B cell (primary cell): Measurements from ENCODE around the gene VIPAS39. TPM values are rescaled to one million over a fixed set of nuclear protein-coding genes. Genes with fewer than 3 reads are reported as not detected.

Source experiments
- ATAC-seq: fragments of 200-7000 bp; cut with Tn5 transposase; one replicate; pipeline ENCODE4 v1.10.0; 2021; ENCODE audit warnings: low read depth, mild to moderate bottlenecking, moderate number of reproducible peaks, moderate library complexity
- CTCF ChIA-PET: fragments of 350-600 bp; sonication (Branson Sonifier 250); formaldehyde crosslinking; loops from one replicate; lab custom pipeline; 2021; ENCODE audit warnings: antibody characterized with exemption, inconsistent platforms; lab: Charles Lee
- POLR2A ChIA-PET: fragments of 350-600 bp; sonication (Branson Sonifier 250); formaldehyde crosslinking; loops from one replicate; lab custom pipeline; 2021; ENCODE audit warnings: antibody characterized with exemption; lab: Charles Lee
- DNase-seq: peaks from one replicate; pipeline ENCODE4 v3.0.0; 2013
- H2AFZ ChIP-seq: 2 replicates; pipeline ENCODE4 v1.6.1; 2012; ENCODE audit warnings: mild to moderate bottlenecking, low read depth, low read length; ENCODE audit not compliant: insufficient read depth, poor library complexity, severe bottlenecking
- H3K27ac ChIP-seq, 2 donors: 1 replicate in 1 of 2; 2 replicates in 1 of 2; pipeline ENCODE4 v1.5.1; 2012 to 2013; ENCODE audit warnings: low read length in 2 of 2, mild to moderate bottlenecking in 2 of 2, moderate library complexity in 1 of 2
- H3K27me3 ChIP-seq, 4 experiments: fragments of 200-600 bp in 1 of 4; sonication (generic) in 1 of 4; replicated peaks in 1 of 4; 1 replicate in 2 of 4; 2 replicates in 2 of 4; pipeline versions ENCODE4 v1.6.1 to v1.7.0; 2013 to 2016; ENCODE audit warnings: low read length in 3 of 4, mild to moderate bottlenecking in 2 of 4, mixed read lengths in 1 of 4, moderate library complexity in 1 of 4; ENCODE audit not compliant: insufficient read depth in 4 of 4, control insufficient read depth in 3 of 4; ENCODE audit errors: control extremely low read depth in 1 of 4
- H3K36me3 ChIP-seq, 2 experiments: replicated peaks in 1 of 2; 1 replicate in 1 of 2; 2 replicates in 1 of 2; pipeline versions ENCODE4 v1.6.1 to v1.7.1; 2013; ENCODE audit warnings: low read length in 1 of 2; ENCODE audit not compliant: insufficient read depth in 2 of 2, control insufficient read depth in 1 of 2; ENCODE audit errors: control extremely low read depth in 1 of 2, extremely low read depth in 1 of 2
- H3K4me1 ChIP-seq, 2 donors: fragments of 200-600 bp in 1 of 2; sonication (generic) in 1 of 2; 1 replicate in 1 of 2; 2 replicates in 1 of 2; pipeline versions ENCODE4 v1.5.1 to v1.6.1; 2013 to 2017; ENCODE audit warnings: low read length in 2 of 2; ENCODE audit not compliant: control insufficient read depth in 2 of 2, insufficient read depth in 2 of 2
- H3K4me2 ChIP-seq: replicated peaks from 2 replicates; pipeline ENCODE3; 2012; ENCODE audit warnings: mild to moderate bottlenecking, low read depth, low read length; ENCODE audit not compliant: poor library complexity, severe bottlenecking
- H3K4me3 ChIP-seq, 5 experiments: fragments of 200-600 bp in 1 of 5; sonication (generic) in 1 of 5; 1 replicate in 3 of 5; 2 replicates in 2 of 5; pipeline versions ENCODE4 v1.5.1 to v1.7.0; 2011 to 2016; ENCODE audit warnings: low read length in 4 of 5, mild to moderate bottlenecking in 4 of 5, low read depth in 2 of 5, control low read depth in 1 of 5, moderate library complexity in 1 of 5; ENCODE audit not compliant: insufficient read depth in 1 of 5; ENCODE audit errors: control extremely low read depth in 1 of 5, extremely low read depth in 1 of 5
- H3K79me2 ChIP-seq: fragments of 200-600 bp; sonication (generic); one replicate; pipeline ENCODE4 v1.6.0; 2016; ENCODE audit warnings: low read length; ENCODE audit not compliant: control insufficient read depth, insufficient read depth
- H3K9ac ChIP-seq: fragments of 200-600 bp; sonication (generic); 2 replicates; pipeline ENCODE4 v1.6.1; 2017; ENCODE audit warnings: mild to moderate bottlenecking, low read length, moderate library complexity
- H3K9me3 ChIP-seq, 3 donors: one replicate each; pipeline versions ENCODE4 v1.6.1 to v1.7.1; 2013; ENCODE audit warnings: low read length in 2 of 3; ENCODE audit not compliant: control insufficient read depth in 2 of 3, insufficient read depth in 1 of 3; ENCODE audit errors: control extremely low read depth in 1 of 3
- H4K20me1 ChIP-seq: 2 replicates; pipeline ENCODE4 v1.6.0; 2012; ENCODE audit warnings: mild to moderate bottlenecking, low read length; ENCODE audit not compliant: insufficient read depth, control insufficient read depth, poor library complexity, severe bottlenecking
- H3K27ac Mint-ChIP-seq: one replicate; pipeline ENCODE4 v1.8.0; 2021; ENCODE audit warnings: mixed read lengths
- H3K27me3 Mint-ChIP-seq: one replicate; pipeline ENCODE4 v1.8.0; 2021; ENCODE audit warnings: mixed read lengths
- H3K4me1 Mint-ChIP-seq: one replicate; pipeline ENCODE4 v1.8.0; 2021; ENCODE audit warnings: mixed read lengths
- H3K4me3 Mint-ChIP-seq: one replicate; pipeline ENCODE4 v1.8.0; 2021; ENCODE audit warnings: mixed read lengths
- H3K9me3 Mint-ChIP-seq: one replicate; pipeline ENCODE4 v1.8.0; 2022; ENCODE audit warnings: mixed read lengths; ENCODE audit not compliant: insufficient read depth
- EZH2 ChIP-seq: IDR thresholded peaks from 2 replicates; pipeline ENCODE4 v1.6.1; 2012; ENCODE audit warnings: borderline replicate concordance, low read depth, mild to moderate bottlenecking, moderate library complexity, low read length; ENCODE audit not compliant: insufficient read depth, poor library complexity, severe bottlenecking
- WGBS: methylation state at CpG from one replicate; pipeline ENCODE4 v1.1.5; 2013; ENCODE audit warnings: missing lambda C conversion rate; ENCODE audit not compliant: insufficient coverage; 5-methylcytosine and 5-hydroxymethylcytosine counted together
- intact Hi-C: fragments of 100-400 bp; cut with micrococcal nuclease; formaldehyde crosslinking; loops from one replicate; pipeline ENCODE4 v1.10.0; 2022
- polyA plus RNA-seq: library from polyadenylated mRNA; depleted of rRNA; stranded (reverse); fragments of >200 nt; gene quantifications from 2 replicates; pipeline ENCODE4 v1.2.3, GENCODE V29; 2012
- total RNA-seq, 2 donors: library from RNA; stranded (reverse); fragments of 120-200 nt in 1 of 2; gene quantifications; 1 replicate in 1 of 2; 2 replicates in 1 of 2; pipeline versions ENCODE4 v1.2.3 to v1.2.4, GENCODE V29; 2013 to 2022
- TF ChIP-seq, protein P1 (sequence below): fragments of 200-600 bp; IDR thresholded peaks from one replicate; pipeline ENCODE4 v1.8.0; 2022; ENCODE audit warnings: antibody characterized with exemption, mild to moderate bottlenecking

The VIPAS39 gene
- total and polyA plus RNA-seq, 2 donors (not counting 1 experiment from before 2014, with no cell fraction given): 17.4 to 25.9 TPM

DNA sequence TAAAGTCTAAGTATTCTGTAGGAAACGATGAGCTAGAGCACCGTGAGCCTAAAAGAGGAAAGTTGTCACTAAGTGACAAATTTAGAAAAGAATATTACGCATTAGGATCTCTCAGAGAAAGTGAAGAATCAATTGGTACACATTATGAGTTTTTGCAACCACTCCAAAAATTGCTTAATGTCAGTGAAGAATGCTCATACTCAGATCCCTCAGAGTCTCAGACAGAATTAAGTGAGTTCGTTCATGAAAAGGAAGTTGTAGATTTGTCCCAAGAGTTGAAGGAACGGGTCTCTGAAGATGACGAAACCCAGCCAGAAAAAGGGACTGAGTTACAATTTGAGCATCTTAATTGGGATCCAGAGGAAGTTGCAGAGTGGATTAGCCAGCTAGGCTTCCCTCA lies 78.7 kb downstream of the VIPAS39 start:
- Mint-ChIP-seq H3K27me3 (no peaks in the 10 kb centered on the region), H3K4me1 (peaks cover 24% of the 10 kb centered on the region), H3K4me3 (no peak overlapping the region), H3K9me3 (no peaks in the 10 kb centered on the region), H3K27ac (no peak overlapping the region)
- no peaks in the 10 kb centered on the region for H3K9me3 ChIP-seq
- peaks cover 26 to 30% of the 10 kb centered on the region in 2 donors for H3K4me1 ChIP-seq
- no peaks in the 10 kb centered on the region for H3K36me3 ChIP-seq
- no peaks in the 10 kb centered on the region for H3K27me3 ChIP-seq
- no peak overlapping the region for H3K9ac ChIP-seq
- no peak overlapping the region for H2AFZ ChIP-seq
- no peak overlapping the region for H3K4me3 ChIP-seq
- H3K27ac ChIP-seq: no peak overlapping the region
- WGBS: 98% methylated on average over 5 of the region's 6 CpGs
- peaks cover 40% of the 10 kb centered on the region for H3K79me2 ChIP-seq
- no peak for TF ChIP-seq EZH2
- TF ChIP-seq, protein P1, sequence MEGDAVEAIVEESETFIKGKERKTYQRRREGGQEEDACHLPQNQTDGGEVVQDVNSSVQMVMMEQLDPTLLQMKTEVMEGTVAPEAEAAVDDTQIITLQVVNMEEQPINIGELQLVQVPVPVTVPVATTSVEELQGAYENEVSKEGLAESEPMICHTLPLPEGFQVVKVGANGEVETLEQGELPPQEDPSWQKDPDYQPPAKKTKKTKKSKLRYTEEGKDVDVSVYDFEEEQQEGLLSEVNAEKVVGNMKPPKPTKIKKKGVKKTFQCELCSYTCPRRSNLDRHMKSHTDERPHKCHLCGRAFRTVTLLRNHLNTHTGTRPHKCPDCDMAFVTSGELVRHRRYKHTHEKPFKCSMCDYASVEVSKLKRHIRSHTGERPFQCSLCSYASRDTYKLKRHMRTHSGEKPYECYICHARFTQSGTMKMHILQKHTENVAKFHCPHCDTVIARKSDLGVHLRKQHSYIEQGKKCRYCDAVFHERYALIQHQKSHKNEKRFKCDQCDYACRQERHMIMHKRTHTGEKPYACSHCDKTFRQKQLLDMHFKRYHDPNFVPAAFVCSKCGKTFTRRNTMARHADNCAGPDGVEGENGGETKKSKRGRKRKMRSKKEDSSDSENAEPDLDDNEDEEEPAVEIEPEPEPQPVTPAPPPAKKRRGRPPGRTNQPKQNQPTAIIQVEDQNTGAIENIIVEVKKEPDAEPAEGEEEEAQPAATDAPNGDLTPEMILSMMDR: no peak
- ATAC-seq (no peak), DNase-seq (no peak)
- ChIA-PET POLR2A (no interaction called here), CTCF (interaction anchor here (0.6 kb wide), 1 partner anchor 33 kb away, joined by 3 read pairs; no protein-coding TSS in a partner anchor)
- H4K20me1 ChIP-seq: no peaks in the 10 kb centered on the region
- intact Hi-C loops: loop anchor here (5.0 to 10.0 kb wide), 2 partner anchors 214 to 386 kb away; partner anchors contain the start of gene SNW1
- H3K4me2 ChIP-seq: no peak overlapping the region

DNA sequence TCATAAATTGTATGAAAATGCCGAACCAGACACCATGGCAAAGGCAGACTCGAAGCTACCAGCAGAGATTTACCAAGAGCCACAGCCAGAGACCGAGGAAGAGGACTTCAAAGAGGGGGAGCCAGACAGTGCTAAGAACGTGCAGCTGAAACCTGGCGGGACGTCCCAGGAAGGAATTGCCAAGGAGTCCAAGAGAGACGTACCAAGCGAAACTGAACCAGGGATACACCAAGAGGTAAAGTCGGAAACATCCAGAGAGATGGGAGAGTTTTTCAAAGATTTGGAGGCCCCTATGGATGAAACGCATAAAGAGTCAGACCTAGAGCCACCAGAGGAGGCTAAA lies 79.9 kb downstream of the VIPAS39 start:
- intact Hi-C loops: loop anchor here (1.0 to 10.0 kb wide), 5 partner anchors 57 to 387 kb away; partner anchors contain the start of genes POMT2, SNW1, SPTLC2 and VIPAS39
- Mint-ChIP-seq H3K9me3 (no peaks in the 10 kb centered on the region), H3K27ac (no peak overlapping the region), H3K27me3 (no peaks in the 10 kb centered on the region), H3K4me3 (no peak overlapping the region), H3K4me1 (peaks cover 35% of the 10 kb centered on the region)
- ATAC-seq (peak; percentile 0), DNase-seq (no peak)
- H3K9me3 ChIP-seq: no peaks in the 10 kb centered on the region
- 20% methylated on average over 10 of the region's 10 CpGs for WGBS
- peak overlapping the region; percentile 98 for H2AFZ ChIP-seq
- H4K20me1 ChIP-seq: no peaks in the 10 kb centered on the region
- peak overlapping the region; percentile 80 for H3K4me2 ChIP-seq
- peaks cover 35 to 41% of the 10 kb centered on the region in 2 donors for H3K4me1 ChIP-seq
- no peaks in the 10 kb centered on the region for H3K36me3 ChIP-seq
- H3K79me2 ChIP-seq: peaks cover 47% of the 10 kb centered on the region
- peak overlapping the region; percentile 89 for H3K9ac ChIP-seq
- POLR2A ChIA-PET: interaction anchor here (0.6 to 1.7 kb wide), 6 partner anchors 19 to 167 kb away, joined by 4 to 28 read pairs (median 4); partner anchors contain the start of genes AHSA1, GSTZ1, POMT2 and VIPAS39
- CTCF ChIA-PET: interaction anchor here (0.7 to 2.2 kb wide), 13 partner anchors 11 to 501 kb away, joined by 3 to 17 read pairs (median 3); partner anchors contain the start of genes GSTZ1 and POMT2
- H3K4me3 ChIP-seq: peak overlapping the region; percentile 79 to 100 (median 93)
- no peaks in the 10 kb centered on the region for H3K27me3 ChIP-seq
- H3K27ac ChIP-seq: peak overlapping the region in 1 of 2 donors; percentile 85
- TF ChIP-seq EZH2: no peak
- TF ChIP-seq, protein P1: no peak
